Measurements from ENCODE around the gene TNNT3.

Gene TNNT3

DNA sequence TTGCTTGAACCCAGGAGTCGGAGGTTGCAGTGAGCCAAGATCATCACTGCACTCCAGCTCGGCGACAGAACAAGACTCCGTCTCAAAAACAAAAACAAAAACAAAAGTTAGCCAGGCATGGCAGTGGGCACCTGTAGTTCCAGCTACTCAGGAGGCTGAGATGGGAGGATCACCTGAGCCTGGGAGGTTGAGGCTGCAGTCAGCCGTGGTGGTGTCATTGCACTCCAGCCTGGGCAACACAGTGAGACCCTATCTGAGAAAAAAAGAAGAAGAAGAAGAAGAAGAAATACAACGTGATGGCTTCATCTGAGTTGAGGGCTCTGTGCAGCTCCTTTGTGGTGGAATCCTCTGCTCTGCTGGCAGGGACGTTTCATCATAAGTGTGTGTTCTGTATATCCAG lies 10.0 kb upstream of the TNNT3 start:
- Histone ChIP-seq H3K9ac (ENCODE audit: low read length) (no peak overlapping the region), H3K9me3 (ENCODE audit: control insufficient read depth, low read length) (no peaks in the 10 kb centered on the region), H3K4me3 (ENCODE audit: low read length) (no peak overlapping the region), H3K36me3 (ENCODE audit: control insufficient read depth, insufficient read depth, low read length, severe bottlenecking) (no peaks in the 10 kb centered on the region), H3K27me3 (replicated peaks; ENCODE audit: control insufficient read depth, insufficient read depth, low read length) (no peaks in the 10 kb centered on the region), H3K4me1 (ENCODE audit: control insufficient read depth, insufficient read depth, low read length) (peaks cover 24% of the 10 kb centered on the region)
- no peak for DNase-seq (ENCODE audit: low read depth)

- no peak for DNase-seq (ENCODE audit: low read depth)
- Histone ChIP-seq H3K9ac (ENCODE audit: low read length) (no peak overlapping the region), H3K9me3 (ENCODE audit: control insufficient read depth, low read length) (no peaks in the 10 kb centered on the region), H3K4me1 (ENCODE audit: control insufficient read depth, insufficient read depth, low read length) (peaks cover 13% of the 10 kb centered on the region), H3K4me3 (ENCODE audit: low read length) (no peak overlapping the region), H3K36me3 (ENCODE audit: control insufficient read depth, insufficient read depth, low read length, severe bottlenecking) (no peaks in the 10 kb centered on the region), H3K27me3 (replicated peaks; ENCODE audit: control insufficient read depth, insufficient read depth, low read length) (no peaks in the 10 kb centered on the region)
Observed at GRCh38 chr11:1912289-1912878, 7.1 kb upstream of the TNNT3 start.

- Histone ChIP-seq H3K4me1 (ENCODE audit: control insufficient read depth, insufficient read depth, low read length) (peaks cover 5% of the 10 kb centered on the region), H3K27me3 (replicated peaks; ENCODE audit: control insufficient read depth, insufficient read depth, low read length) (no peaks in the 10 kb centered on the region), H3K9ac (ENCODE audit: low read length) (no peak overlapping the region), H3K9me3 (ENCODE audit: control insufficient read depth, low read length) (no peaks in the 10 kb centered on the region), H3K4me3 (ENCODE audit: low read length) (no peak overlapping the region), H3K36me3 (ENCODE audit: control insufficient read depth, insufficient read depth, low read length, severe bottlenecking) (no peaks in the 10 kb centered on the region)
- no peak for DNase-seq (ENCODE audit: low read depth)
Observed at GRCh38 chr11:1913271-1914060, 6.0 kb upstream of the TNNT3 start.

- Histone ChIP-seq H3K27me3 (replicated peaks; ENCODE audit: control insufficient read depth, insufficient read depth, low read length) (no peaks in the 10 kb centered on the region), H3K9me3 (ENCODE audit: control insufficient read depth, low read length) (no peaks in the 10 kb centered on the region), H3K36me3 (ENCODE audit: control insufficient read depth, insufficient read depth, low read length, severe bottlenecking) (no peaks in the 10 kb centered on the region), H3K4me1 (ENCODE audit: control insufficient read depth, insufficient read depth, low read length) (no peaks in the 10 kb centered on the region), H3K4me3 (ENCODE audit: low read length) (no peak overlapping the region), H3K9ac (ENCODE audit: low read length) (no peak overlapping the region)
- no peak for DNase-seq (ENCODE audit: low read depth)
Observed at GRCh38 chr11:1915795-1916131, 3.7 kb upstream of the TNNT3 start.

GRCh38 chr11:1916132-1916985 lies 3.1 kb upstream of the TNNT3 start:
- Histone ChIP-seq H3K4me3 (ENCODE audit: low read length) (no peak overlapping the region), H3K27me3 (replicated peaks; ENCODE audit: control insufficient read depth, insufficient read depth, low read length) (no peaks in the 10 kb centered on the region), H3K36me3 (ENCODE audit: control insufficient read depth, insufficient read depth, low read length, severe bottlenecking) (no peaks in the 10 kb centered on the region), H3K4me1 (ENCODE audit: control insufficient read depth, insufficient read depth, low read length) (peaks cover 6% of the 10 kb centered on the region), H3K9ac (ENCODE audit: low read length) (peak overlapping the region; percentile 45), H3K9me3 (ENCODE audit: control insufficient read depth, low read length) (no peaks in the 10 kb centered on the region)
- no peak for DNase-seq (ENCODE audit: low read depth)

- peak overlapping the region; percentile 45 for H3K9ac ChIP-seq (ENCODE audit: low read length)
- H3K36me3 ChIP-seq (ENCODE audit: control insufficient read depth, insufficient read depth, low read length, severe bottlenecking), result no peaks in the 10 kb centered on the region
- no peaks in the 10 kb centered on the region for H3K9me3 ChIP-seq (ENCODE audit: control insufficient read depth, low read length)
- H3K27me3 ChIP-seq (replicated peaks; ENCODE audit: control insufficient read depth, insufficient read depth, low read length), result no peaks in the 10 kb centered on the region
- DNase-seq (ENCODE audit: low read depth), result no peak
- no peak overlapping the region for H3K4me3 ChIP-seq (ENCODE audit: low read length)
- H3K4me1 ChIP-seq (ENCODE audit: control insufficient read depth, insufficient read depth, low read length), result peaks cover 13% of the 10 kb centered on the region
Observed at GRCh38 chr11:1916986-1917522, 2.4 kb upstream of the TNNT3 start.

DNA sequence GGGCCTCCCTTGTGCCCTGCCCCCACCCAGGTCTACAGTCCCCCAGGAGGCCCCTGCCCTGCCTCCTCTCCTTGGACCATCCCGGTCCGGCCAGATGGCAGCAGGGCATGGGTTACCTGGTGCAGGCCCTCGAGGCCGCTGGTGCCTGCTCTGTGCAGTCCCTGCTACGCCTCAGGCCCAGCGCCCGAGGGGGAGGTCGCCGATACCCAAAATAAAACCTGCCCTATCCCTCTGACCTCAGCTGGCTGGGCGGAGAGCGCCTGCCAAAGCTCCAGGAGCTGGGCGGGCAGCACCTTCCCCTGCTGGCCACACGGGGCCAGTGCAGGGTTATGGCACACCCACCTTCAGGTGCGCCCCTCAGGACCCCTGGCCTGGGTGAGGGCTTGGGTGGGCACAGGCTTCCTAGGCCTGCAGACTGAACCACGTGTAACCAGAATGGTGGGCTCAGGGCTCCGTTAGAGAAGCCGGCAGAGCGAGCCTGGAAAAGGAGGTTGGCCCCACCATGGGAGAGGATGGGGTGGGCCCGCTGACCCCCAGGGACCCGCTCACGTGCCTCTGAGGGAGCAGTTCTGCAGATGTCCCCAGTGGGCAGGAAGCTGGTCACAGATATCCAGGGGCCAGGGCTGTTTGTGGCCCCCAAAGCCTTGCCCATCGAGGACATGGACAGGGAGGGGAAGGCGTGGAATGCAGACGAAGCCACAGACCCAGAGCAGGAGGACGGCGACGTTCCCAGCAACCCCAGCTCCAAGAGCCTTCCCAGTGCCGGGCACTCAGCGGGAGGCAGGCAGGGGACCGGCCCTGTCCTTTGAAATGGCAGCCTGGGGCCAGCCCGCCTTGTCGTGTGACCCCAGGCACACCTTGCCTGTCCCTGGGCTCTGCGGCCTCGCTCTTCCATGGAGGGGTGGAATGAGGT lies 1.7 kb upstream of the TNNT3 start:
- Histone ChIP-seq H3K9me3 (ENCODE audit: control insufficient read depth, low read length) (no peaks in the 10 kb centered on the region), H3K4me1 (ENCODE audit: control insufficient read depth, insufficient read depth, low read length) (peaks cover 20% of the 10 kb centered on the region), H3K27me3 (replicated peaks; ENCODE audit: control insufficient read depth, insufficient read depth, low read length) (no peaks in the 10 kb centered on the region), H3K36me3 (ENCODE audit: control insufficient read depth, insufficient read depth, low read length, severe bottlenecking) (no peaks in the 10 kb centered on the region), H3K4me3 (ENCODE audit: low read length) (no peak overlapping the region), H3K9ac (ENCODE audit: low read length) (no peak overlapping the region)
- no peak for DNase-seq (ENCODE audit: low read depth)

DNA sequence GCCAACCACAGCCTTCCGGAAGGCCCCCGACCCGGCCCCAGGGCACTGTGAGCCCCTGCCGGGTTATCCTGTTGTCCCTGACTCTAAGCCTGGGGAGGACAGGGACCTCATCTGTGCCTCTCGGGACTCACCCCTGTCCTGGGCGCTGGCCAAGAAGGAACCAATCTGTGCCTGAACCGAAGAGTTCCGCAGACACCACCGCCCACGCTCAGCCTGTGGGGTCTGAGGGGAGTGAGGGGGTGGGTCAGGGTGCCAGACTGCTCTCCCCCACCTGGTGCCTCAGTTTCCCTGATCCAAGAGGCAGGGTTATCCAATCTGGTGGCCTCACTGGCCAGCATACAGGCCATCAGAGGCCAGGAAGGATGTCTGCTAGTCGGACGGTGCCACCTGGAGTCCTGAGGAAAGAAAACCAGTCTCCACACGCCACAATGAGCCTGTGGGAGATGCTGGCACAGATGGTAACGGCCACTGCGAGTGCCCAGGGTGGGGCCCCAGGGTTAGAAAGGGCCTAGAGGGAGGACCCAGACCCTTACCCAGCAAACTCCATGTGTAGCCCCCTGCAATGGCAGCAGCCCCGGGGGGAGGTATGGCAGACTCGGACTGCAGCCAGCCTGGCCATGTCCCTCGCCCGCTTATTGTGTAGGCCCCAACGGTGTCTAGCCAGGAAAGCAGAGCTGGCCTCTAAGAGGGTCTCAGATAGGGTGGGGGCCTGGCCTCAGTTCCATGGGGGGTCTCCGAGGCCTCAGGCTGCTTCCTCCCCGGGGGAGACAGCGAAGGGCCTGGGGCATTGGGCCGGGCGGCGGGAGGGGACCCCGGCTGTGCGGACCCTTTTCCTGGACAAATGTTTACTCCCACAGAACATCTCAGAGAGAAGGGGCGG lies 827 bp upstream of the TNNT3 start:
- H3K36me3 ChIP-seq (ENCODE audit: control insufficient read depth, insufficient read depth, low read length, severe bottlenecking), result no peaks in the 10 kb centered on the region
- no peaks in the 10 kb centered on the region for H3K27me3 ChIP-seq (replicated peaks; ENCODE audit: control insufficient read depth, insufficient read depth, low read length)
- H3K4me1 ChIP-seq (ENCODE audit: control insufficient read depth, insufficient read depth, low read length), result peaks cover 20% of the 10 kb centered on the region
- H3K9ac ChIP-seq (ENCODE audit: low read length), result no peak overlapping the region
- H3K4me3 ChIP-seq (ENCODE audit: low read length), result no peak overlapping the region
- DNase-seq (ENCODE audit: low read depth), result no peak
- H3K9me3 ChIP-seq (ENCODE audit: control insufficient read depth, low read length), result no peaks in the 10 kb centered on the region

DNA sequence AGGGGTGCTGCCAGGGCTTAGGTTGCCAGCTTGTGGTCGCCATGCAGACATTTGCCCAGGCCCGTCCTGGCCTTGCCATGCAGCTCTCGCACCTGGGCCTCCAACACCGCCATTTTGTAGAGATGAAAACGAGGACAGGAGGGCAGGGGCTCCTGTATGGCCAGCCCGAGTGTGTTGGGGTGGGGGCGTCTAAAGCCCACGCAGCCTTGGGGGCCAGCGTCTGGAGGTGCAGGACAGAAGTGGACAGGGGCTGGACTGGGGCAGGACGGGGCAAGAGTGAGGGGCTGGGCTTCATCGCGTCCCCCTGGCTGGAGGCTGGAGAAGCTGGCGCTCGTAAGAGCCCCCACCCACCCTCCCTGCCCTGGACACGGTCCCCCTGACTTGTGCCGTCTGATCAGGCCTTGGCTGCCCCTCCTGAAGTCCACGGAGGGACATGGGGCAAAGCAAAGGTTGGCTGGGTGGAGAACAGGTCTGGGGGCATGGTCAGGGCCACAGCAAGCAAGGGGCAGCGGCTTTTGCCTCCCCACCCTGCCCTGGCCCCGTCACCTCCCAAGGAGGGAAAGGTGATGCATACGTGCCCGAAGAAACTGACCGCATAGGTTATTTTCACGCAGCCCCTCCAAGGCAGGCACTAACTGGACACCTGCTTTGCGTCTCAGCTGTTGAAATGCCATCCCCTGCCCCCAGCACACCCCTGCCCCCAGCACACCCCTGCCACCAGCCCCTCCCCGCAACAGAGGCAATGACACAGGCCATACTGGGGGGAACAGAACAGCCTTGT lies 815 bp downstream of the TNNT3 start:
- no peak for DNase-seq (ENCODE audit: low read depth)

More for the DNA sequence above, 815 bp downstream of the TNNT3 start:
- Histone ChIP-seq H3K9ac (ENCODE audit: low read length) (no peak overlapping the region), H3K27me3 (replicated peaks; ENCODE audit: control insufficient read depth, insufficient read depth, low read length) (no peaks in the 10 kb centered on the region), H3K9me3 (ENCODE audit: control insufficient read depth, low read length) (no peaks in the 10 kb centered on the region), H3K36me3 (ENCODE audit: control insufficient read depth, insufficient read depth, low read length, severe bottlenecking) (no peaks in the 10 kb centered on the region), H3K4me1 (ENCODE audit: control insufficient read depth, insufficient read depth, low read length) (peaks cover 20% of the 10 kb centered on the region), H3K4me3 (ENCODE audit: low read length) (no peak overlapping the region)

Measured in adipocyte (in vitro differentiated cells).